Stimulated activated CD8-positive, alpha-beta memory T cell treated with anti-CD3 and anti-CD28 coated beads, Interleukin-4, amount 100 ng/mL, for 48 hours (primary cell): ENCODE results near the gene AHRR.
"Not testable (repeated sequence)": the region's sequence is repeated elsewhere in the genome, so short reads cannot be mapped to it uniquely, and the experiment has no call there.

Source experiments
- DNase-seq: peaks from one replicate; pipeline ENCODE4 v3.0.0-alpha.2; 2020

The AHRR gene

GRCh38 chr5:478369-478981, 157.0 kb downstream of the AHRR start:
- DNase-seq = no peak

- no peak for DNase-seq
Measured at GRCh38 chr5:478982-479535, 157.5 kb downstream of the AHRR start.

DNA sequence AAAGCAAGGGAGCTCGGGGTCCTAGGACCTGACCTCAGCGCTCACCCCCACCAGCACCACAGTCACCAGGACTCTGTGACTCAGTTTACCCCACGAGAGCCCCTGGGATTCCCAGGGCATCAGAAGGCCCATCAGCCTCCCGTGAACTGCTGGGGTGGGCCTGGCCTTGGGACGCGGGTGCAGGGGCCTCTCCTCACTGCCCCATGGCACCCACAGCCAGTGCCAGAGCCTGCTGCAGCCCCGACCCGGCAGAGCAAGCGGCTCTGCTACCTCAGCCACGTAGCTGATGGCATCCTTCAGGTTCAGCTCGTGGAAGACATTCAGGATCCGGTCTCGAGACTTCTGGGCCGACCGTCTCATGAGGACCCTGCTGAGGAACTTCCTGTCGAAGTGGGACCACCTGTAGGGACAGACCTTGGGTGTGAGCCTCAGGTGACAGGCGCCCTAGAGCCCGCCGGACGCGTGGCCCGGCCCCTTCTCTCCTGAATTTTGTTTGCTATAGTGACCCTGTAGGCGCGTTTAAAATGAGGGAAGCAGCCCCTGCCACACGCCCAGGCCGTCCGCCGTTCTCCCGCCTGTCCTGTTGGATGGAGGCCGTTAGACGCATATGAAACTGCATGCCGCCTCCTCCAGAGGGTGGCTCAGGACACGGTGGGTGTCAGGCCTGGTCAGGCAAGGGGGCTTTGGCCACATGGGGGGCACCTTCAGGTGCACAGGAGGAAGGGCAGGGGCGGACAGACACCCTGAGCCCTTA, 158.2 kb downstream of the AHRR start:
- no peak for DNase-seq

- DNase-seq = no peak
Measured at GRCh38 chr5:481347-481746, 159.8 kb downstream of the AHRR start.

DNA sequence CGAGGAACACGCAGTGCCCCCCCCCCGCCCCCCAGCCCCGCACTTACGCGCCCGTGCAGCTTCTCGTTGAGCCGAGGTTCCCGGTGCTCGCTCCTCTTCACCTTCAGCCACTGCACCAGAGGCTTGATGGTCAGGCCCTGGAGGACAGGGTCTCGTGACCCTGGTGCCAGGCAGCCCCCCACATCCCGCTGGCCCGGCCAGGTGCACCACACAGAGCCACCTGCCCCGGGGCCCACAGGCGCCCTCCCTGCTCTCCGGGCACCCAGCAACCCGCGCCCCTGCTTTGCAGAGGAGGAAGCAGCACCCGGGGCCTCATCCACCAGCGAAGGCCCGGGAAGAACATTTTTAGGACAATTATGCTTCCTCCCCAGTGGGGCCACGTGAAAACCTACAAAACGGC, 160.5 kb downstream of the AHRR start:
- DNase-seq = no peak

DNA sequence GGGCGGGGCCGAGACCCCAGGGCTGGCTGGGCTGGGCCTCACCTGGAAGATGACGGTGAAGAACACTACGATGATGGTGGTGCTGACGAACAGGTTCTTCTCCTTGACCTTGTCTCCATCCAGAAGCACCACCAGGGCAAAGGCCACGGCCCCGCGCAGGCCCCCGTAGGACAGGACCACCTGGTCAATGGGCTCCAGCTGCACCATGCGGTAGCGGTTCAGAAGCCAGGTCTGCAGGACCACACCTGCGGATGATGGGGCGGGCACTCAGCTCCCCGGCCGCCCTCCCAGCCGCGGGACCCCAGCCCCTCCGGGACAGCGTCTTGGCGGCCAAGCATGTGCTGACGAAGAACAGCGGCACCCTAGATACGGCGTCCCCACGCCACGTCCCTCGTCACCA, 161.0 kb downstream of the AHRR start:
- DNase-seq = no peak

- no peak for DNase-seq
Measured at GRCh38 chr5:483011-483410, 161.5 kb downstream of the AHRR start.

- no peak for DNase-seq
Measured at GRCh38 chr5:483434-484140, 162.1 kb downstream of the AHRR start.

DNA sequence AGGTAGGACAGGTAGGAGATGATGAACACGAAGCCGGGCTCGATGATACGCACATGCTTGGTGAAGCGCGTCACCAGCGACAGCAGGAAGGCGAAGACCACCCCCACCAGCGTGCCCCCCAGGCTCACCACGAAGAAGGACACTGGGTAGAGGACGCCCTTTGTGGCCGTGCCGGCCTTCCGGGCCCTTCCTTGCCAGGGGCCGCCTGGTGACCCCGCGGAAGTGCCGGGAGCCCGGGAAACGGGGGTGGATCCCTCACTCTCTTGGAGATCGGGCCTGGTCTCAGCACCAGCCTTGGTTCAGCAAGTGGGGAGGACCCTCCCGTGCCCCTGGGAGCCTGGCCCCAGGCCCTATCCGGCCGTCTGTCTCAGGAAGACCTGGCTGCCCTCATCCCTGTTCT, 163.0 kb downstream of the AHRR start:
- DNase-seq = no peak

DNA sequence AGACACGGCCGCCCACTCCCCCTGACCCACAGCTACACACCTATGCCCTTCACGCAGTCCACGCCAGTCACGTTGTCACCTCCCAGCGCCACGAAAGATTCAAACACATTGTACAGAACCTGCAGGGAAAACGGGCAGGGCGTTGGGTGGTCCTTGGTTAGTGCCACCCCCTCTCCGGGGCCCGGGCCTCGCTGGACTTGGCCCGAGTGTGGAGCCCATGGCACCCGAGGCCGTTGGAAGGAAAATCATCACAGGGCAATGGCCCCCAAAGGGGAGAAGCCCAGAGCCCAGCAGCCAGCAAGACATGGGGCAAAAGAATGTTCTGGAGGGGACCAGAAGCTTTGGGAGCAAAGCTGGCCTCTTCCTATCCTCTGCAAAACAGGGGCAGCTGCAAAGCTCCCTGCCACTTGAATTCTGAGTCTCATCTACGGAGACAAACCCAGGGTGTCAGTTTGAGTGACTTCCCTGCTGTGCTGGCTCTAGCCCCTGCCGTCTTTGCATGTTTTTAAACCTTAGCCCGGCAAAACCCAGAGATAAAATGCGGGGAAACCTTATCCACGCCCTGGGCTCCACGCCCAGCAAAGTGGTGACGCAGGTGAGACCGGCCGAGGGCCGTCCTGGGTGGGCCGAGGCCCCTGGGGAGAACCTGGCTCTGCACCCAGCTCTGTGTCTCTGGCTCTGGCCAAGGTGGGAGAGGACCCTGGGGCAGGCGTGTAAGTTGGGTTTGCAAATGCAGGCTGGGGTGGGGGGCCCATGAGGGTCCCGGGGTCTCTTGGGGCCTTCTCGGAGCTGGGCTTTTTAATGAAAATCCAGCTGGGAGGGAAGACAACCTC, 163.8 kb downstream of the AHRR start:
- no peak for DNase-seq

DNA sequence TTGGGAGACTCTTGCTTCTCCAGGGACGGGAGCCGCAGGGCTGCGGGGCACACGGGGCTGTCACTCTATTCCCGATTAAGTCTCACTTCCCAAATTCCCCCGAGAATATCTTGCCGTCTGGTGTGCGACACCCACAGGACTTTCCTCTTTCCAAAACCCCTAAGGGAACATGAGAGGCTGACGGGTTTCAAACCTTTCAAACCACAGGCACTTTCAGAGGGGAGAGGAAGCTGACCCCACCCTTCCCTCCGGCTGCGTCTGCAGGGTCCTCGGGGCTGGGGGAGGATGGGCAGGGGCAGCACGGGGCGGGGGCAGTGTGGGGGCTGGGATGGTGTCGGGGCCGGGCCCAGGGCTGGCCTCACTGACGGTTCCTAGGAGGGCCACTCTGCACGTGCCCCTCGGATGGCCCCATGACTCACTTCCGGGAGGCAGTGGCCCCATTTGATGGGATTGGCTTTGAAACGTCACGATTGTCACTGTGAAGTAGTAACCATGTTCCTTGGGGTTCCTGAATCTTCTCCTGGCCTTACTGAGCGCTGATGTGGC, 164.5 kb downstream of the AHRR start:
- DNase-seq = no peak

- not testable (repeated sequence) for DNase-seq
Measured at GRCh38 chr5:486597-486996, 165.1 kb downstream of the AHRR start.
